GM06990 (cell line): ENCODE measurements around the gene CHN2.

Experiments used
- DNase-seq: peaks from one replicate; pipeline ENCODE4 v3.0.0-alpha.2; 2011; ENCODE audit not compliant: insufficient read length; ENCODE audit errors: extremely low read depth
- H3K27me3 ChIP-seq: replicated peaks from 2 replicates; pipeline ENCODE4 v1.6.0; 2011; ENCODE audit warnings: low read length; ENCODE audit not compliant: control insufficient read depth, insufficient read depth
- H3K36me3 ChIP-seq: 2 replicates; pipeline ENCODE4 v1.5.1; 2011; ENCODE audit warnings: low read length; ENCODE audit not compliant: control insufficient read depth, insufficient read depth
- H3K4me3 ChIP-seq: replicated peaks from 2 replicates; pipeline ENCODE4 v1.5.1; 2011; ENCODE audit warnings: low read depth, mild to moderate bottlenecking, control low read depth, low read length
- TF ChIP-seq, protein P1 (sequence below): IDR thresholded peaks from 2 replicates; pipeline ENCODE4 v1.5.1; 2011; ENCODE audit warnings: low read length, control low read depth, mild to moderate bottlenecking, inconsistent platforms; ENCODE audit not compliant: insufficient read depth, poor library complexity, severe bottlenecking

The CHN2 gene

DNA sequence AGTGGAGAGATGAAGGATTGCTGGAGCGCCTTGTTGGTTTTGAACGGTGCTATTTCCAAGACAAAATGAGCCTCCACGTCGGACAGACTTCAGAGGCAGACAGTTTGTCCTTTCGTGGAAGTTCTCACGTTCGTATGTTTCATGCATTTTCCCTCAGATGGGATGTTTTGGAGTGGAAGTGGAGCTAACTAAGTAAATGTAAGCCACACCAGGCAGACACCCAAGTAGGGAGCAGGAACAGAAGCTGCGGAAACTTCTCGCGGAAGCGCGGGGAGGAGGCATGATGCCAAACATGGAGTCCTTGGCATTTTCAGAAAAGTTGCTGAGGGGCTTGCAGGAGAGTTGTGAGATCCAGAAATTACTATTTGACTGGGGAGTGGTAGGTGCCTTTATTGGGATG, 223.5 kb downstream of the CHN2 start:
- DNase-seq = no peak
- Histone ChIP-seq H3K27me3 (no peaks in the 10 kb centered on the region), H3K4me3 (no peak overlapping the region), H3K36me3 (no peaks in the 10 kb centered on the region)
- TF ChIP-seq, protein P1, sequence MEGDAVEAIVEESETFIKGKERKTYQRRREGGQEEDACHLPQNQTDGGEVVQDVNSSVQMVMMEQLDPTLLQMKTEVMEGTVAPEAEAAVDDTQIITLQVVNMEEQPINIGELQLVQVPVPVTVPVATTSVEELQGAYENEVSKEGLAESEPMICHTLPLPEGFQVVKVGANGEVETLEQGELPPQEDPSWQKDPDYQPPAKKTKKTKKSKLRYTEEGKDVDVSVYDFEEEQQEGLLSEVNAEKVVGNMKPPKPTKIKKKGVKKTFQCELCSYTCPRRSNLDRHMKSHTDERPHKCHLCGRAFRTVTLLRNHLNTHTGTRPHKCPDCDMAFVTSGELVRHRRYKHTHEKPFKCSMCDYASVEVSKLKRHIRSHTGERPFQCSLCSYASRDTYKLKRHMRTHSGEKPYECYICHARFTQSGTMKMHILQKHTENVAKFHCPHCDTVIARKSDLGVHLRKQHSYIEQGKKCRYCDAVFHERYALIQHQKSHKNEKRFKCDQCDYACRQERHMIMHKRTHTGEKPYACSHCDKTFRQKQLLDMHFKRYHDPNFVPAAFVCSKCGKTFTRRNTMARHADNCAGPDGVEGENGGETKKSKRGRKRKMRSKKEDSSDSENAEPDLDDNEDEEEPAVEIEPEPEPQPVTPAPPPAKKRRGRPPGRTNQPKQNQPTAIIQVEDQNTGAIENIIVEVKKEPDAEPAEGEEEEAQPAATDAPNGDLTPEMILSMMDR = no peak

DNA sequence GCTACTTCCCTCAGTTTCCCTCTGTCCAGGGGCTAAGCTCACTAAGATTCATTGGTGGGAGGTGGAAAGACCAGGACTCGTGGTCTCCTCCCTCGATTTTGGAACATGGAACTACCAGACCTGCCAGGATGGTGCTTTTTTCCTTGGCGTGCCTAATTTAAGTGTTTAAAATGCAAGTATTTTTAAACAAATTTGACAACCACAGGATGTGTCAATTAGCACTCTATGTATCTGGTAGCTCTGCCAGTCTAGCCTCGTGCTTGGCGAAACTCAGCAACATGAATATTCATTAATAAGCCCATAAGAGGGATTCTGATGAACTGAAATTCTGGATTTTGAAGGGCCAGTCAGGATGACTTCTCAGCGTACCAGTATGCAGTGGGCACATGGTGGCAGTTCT, 224.1 kb downstream of the CHN2 start:
- Histone ChIP-seq H3K27me3 (no peaks in the 10 kb centered on the region), H3K4me3 (no peak overlapping the region), H3K36me3 (no peaks in the 10 kb centered on the region)
- DNase-seq = no peak
- TF ChIP-seq, protein P1 = no peak

DNA sequence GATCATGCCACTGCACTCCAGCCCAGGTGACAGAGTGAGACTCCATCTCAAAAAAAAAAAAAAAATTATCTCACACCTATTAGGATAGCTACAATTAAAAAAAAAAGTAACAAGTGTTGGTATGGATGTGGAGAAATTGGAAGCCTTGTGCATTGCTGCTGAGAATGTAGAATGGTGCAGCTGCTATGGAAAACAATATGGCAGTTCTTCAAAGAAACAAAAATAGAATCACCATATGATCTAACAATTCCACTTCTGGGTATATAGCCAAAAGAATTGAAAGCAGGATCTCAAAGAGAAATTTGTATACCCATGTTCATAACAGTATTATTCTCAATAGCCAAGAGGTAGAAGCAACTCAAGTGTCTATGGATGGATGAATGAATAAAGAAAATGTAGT, 225.4 kb downstream of the CHN2 start:
- Histone ChIP-seq H3K36me3 (no peaks in the 10 kb centered on the region), H3K4me3 (no peak overlapping the region), H3K27me3 (no peaks in the 10 kb centered on the region)
- DNase-seq = no peak
- TF ChIP-seq, protein P1 = no peak

DNA sequence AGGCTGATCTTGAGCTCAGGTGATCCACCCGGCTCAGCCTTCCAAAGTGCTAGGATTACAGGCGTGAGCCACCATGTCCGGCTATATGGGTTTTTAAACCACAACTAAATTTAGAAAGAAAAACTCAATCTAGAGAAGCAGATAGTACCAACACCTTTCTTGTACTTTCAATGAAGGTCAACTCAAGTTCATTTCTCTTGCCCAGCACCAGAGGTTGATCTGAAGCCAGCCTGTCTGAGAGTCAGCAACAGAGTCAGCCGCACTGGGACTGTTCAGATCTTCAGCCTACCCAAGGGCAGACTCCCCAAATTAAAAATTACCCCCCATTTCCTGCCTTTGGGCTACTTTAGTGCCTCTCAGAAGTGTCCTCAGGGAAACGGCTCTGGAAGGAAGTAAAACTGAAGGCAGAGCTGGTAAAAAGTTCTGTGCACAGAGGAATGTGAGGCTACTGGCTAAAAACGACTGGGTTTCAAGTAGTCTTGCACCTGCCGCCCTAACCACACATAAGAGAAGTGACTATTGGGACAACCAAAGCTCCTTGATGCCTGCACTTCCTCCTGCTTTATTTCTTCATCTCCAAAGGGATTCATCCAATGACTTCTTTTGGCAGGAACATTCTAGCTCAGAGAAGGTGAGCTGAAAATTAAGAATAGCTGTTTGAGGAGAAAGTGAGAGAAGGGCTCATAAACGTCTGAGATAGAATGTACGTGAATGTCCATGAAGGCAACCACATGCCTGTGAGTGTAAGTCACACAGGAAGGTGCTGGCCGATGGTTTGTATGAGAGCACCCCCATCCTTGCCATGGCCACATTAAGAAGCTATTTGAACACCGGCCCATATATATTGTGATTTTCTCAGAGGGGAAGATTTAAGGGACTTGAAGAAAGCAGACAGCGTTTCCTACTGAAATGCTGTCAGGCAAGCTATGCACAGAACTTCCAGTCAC, 226.7 kb downstream of the CHN2 start:
- no peaks in the 10 kb centered on the region for H3K27me3 ChIP-seq
- no peak for DNase-seq

DNA sequence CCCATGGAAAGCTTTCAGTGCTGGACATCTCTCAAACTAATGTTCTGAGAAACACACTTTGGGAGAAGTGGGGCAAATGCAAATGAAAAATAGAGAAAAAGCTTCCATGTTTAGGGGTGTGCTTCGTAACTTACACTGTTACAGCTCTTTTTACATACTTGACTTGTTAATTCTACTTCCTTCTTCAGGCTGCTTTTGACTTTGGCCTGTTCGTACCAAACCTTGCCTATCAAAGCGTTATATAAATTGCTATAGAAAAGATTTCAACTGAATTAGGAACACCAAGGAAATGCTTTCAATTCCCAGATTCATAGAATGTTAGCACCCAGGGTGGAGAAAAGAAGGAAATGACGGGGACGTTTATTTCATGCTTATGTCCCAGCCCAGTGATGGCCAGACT, 228.3 kb downstream of the CHN2 start:
- H3K36me3 ChIP-seq = no peaks in the 10 kb centered on the region
- H3K4me3 ChIP-seq = no peak overlapping the region
- TF ChIP-seq, protein P1 = no peak
- no peak for DNase-seq
- no peaks in the 10 kb centered on the region for H3K27me3 ChIP-seq

More for the DNA sequence above, 226.7 kb downstream of the CHN2 start:
- Histone ChIP-seq H3K36me3 (no peaks in the 10 kb centered on the region), H3K4me3 (no peak overlapping the region)
- TF ChIP-seq, protein P1 = no peak
